ENCODE measurements around the gene DYNC2I2. TPM values are rescaled to one million over a fixed set of nuclear protein-coding genes. Genes with fewer than 3 reads are reported as not detected.

DYNC2I2 gene
- total and polyA plus RNA-seq, 3 donors from 2014 or later, result 78.4 to 102 (median 96.7) TPM

- TF ChIP-seq CTCF (IDR thresholded peaks at IDR 0.05) (no peak), POLR2A (IDR thresholded peaks at IDR 0.05) (no peak)
- H3K4me3 ChIP-seq, result no peak overlapping the region
- WGBS, 2 donors, result 88 to 89% methylated on average over 12 of the region's 12 CpGs
- H3K36me3 ChIP-seq (ENCODE audit: low read depth, missing control alignments), result no peaks in the 10 kb centered on the region
- H3K9me3 ChIP-seq, result no peaks in the 10 kb centered on the region
- no peaks in the 10 kb centered on the region for H3K27me3 ChIP-seq
- H3K4me1 ChIP-seq, result no peaks in the 10 kb centered on the region
- intact Hi-C loops (cut with DNase I; ENCODE audit: low total_unique reads), result no loop called here
- DNase-seq, result no peak
- H3K27ac ChIP-seq, result no peak overlapping the region
Observed at GRCh38 chr9:128642675-128643245, 13.9 kb downstream of the DYNC2I2 start.

DNA sequence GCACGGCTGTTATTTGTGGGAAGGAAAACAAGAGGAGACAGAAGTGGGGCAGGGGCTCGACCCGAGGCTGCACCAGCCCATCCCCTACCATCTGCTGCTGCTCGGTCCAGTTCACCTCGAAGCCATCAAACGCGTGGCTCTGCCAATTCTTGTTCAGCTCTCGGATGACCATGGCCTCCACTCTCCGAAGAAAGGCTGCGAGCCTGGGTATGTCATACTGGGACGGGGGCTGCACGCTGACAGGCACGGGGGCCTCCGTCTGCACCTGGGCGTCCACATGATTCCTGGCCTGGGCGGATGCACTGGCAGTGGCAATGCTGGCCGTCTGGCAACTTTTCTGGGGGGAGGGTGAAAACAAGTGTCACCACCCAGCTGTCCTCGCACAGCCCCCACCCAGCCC lies 16.0 kb downstream of the DYNC2I2 start:
- Histone ChIP-seq H3K36me3 (ENCODE audit: low read depth, missing control alignments) (no peaks in the 10 kb centered on the region), H3K27me3 (no peaks in the 10 kb centered on the region), H3K27ac (no peak overlapping the region), H3K9me3 (no peaks in the 10 kb centered on the region), H3K4me3 (no peak overlapping the region), H3K4me1 (peaks cover 4% of the 10 kb centered on the region)
- intact Hi-C loops (cut with DNase I; ENCODE audit: low total_unique reads), result no loop called here
- no peak for DNase-seq
- TF ChIP-seq POLR2A (IDR thresholded peaks at IDR 0.05), result no peak
- TF ChIP-seq CTCF (IDR thresholded peaks at IDR 0.05), result no peak
- 93 to 94% methylated on average over 17 to 18 of the region's 18 CpGs for WGBS, 2 donors

DNA sequence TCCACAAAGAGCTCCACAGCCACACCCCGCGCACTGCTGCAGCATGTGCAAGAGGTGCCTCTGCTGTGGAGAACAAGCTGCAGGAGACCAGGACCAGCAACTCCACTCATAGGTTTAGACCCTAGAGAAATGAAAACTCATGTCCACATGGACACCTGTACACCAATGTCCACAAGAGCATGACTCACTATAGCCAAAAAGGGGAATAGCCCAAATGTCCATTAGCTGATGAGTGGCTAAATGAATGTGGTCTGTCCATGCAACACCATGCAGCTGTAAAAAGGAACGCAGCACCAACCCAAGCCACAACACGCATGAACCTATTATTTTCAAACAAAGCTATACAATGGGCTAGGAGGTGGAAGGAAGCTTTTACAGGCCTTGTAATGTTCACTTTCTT lies 18.1 kb downstream of the DYNC2I2 start:
- H3K4me1 ChIP-seq, result peaks cover 13% of the 10 kb centered on the region
- no peak for DNase-seq
- H3K27me3 ChIP-seq, result no peaks in the 10 kb centered on the region
- intact Hi-C loops (cut with DNase I; ENCODE audit: low total_unique reads), result no loop called here
- H3K4me3 ChIP-seq, result no peak overlapping the region
- 90 to 91% methylated on average over 4 of the region's 4 CpGs for WGBS, 2 donors
- H3K27ac ChIP-seq, result no peak overlapping the region
- TF ChIP-seq POLR2A (IDR thresholded peaks at IDR 0.05) (no peak), CTCF (IDR thresholded peaks at IDR 0.05) (no peak)
- H3K36me3 ChIP-seq (ENCODE audit: low read depth, missing control alignments), result no peaks in the 10 kb centered on the region
- H3K9me3 ChIP-seq, result no peaks in the 10 kb centered on the region

DNA sequence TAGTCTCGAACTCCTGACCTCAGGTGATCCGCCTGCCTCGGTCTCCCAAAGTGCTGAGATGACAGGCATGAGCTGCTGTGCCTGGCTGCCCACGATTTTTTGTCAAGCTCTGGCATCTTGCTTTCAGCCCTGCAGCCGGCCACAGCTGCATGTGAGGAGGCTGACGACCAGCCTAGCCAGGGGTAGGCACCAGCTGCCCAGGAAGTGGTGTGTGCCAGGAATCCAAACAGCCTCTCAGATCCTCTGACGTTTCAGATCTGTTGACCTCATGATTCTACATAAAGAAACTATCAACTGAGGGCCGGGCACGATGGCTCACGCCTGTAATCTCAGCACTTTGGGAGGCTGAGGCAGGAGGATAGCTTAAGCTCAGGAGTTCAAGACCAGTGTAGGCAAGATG lies 19.0 kb downstream of the DYNC2I2 start:
- TF ChIP-seq POLR2A (IDR thresholded peaks at IDR 0.05) (no peak), CTCF (IDR thresholded peaks at IDR 0.05) (no peak)
- 70 to 79% methylated on average over 5 to 10 of the region's 10 CpGs for WGBS, 2 donors
- Histone ChIP-seq H3K27ac (no peak overlapping the region), H3K9me3 (no peaks in the 10 kb centered on the region), H3K4me1 (peaks cover 13% of the 10 kb centered on the region), H3K27me3 (no peaks in the 10 kb centered on the region), H3K4me3 (no peak overlapping the region), H3K36me3 (ENCODE audit: low read depth, missing control alignments) (no peaks in the 10 kb centered on the region)
- no peak for DNase-seq
- intact Hi-C loops (cut with DNase I; ENCODE audit: low total_unique reads), result no loop called here

All from testis (tissue), 3 donors.